ENCODE data around the gene TSEN54. TPM values are rescaled to one million over a fixed set of nuclear protein-coding genes. Genes with fewer than 3 reads are reported as not detected.

The TSEN54 gene
- total and polyA plus RNA-seq, 9 donors: 11.3 to 35.0 (median 18.8) TPM

DNA sequence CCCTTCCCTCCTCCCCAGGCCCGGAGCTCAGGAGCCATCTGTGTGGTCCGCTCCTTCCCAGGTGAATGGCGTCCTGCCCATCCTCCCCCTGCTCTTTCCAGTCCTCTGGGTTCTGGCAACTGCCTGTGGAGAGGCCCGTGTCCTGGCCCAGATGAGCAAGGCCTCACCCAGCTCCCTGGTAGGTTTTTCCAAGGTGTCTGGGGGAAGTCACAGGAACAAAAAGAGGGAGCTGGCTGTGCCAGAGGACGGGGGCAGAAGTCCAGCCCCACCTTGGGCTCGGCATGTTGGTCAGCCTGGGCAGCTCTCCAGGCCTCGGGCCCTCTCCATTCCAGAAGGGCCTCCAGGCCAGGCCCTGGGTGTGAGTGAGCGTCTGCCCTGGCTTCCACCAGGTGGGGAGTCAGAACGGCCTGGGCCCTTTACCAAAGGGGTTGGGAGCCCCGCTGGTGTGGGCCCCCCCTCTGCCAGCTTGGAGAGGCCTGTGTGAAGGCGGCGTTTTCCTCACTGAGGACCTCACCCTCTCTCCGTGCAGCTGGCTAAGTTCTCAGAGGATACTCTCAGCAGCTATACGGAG, 26.1 kb upstream of the TSEN54 start:
- intact Hi-C loops (cut with DNase I): loop anchor here in 1 of 4 donors (10.0 kb wide), 1 partner anchor 65 kb away; no protein-coding TSS in a partner anchor
- TF ChIP-seq POLR2A (IDR thresholded peaks at IDR 0.05) (no peak), EP300 (IDR thresholded peaks at IDR 0.05) (no peak)
- TF ChIP-seq, protein P1, sequence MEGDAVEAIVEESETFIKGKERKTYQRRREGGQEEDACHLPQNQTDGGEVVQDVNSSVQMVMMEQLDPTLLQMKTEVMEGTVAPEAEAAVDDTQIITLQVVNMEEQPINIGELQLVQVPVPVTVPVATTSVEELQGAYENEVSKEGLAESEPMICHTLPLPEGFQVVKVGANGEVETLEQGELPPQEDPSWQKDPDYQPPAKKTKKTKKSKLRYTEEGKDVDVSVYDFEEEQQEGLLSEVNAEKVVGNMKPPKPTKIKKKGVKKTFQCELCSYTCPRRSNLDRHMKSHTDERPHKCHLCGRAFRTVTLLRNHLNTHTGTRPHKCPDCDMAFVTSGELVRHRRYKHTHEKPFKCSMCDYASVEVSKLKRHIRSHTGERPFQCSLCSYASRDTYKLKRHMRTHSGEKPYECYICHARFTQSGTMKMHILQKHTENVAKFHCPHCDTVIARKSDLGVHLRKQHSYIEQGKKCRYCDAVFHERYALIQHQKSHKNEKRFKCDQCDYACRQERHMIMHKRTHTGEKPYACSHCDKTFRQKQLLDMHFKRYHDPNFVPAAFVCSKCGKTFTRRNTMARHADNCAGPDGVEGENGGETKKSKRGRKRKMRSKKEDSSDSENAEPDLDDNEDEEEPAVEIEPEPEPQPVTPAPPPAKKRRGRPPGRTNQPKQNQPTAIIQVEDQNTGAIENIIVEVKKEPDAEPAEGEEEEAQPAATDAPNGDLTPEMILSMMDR (IDR thresholded peaks at IDR 0.05): no peak
- Histone ChIP-seq H3K36me3 (no peaks in the 10 kb centered on the region), H3K4me3 (no peak overlapping the region), H3K9me3 (no peaks in the 10 kb centered on the region), H3K27ac (no peak overlapping the region), H3K4me1 (ENCODE audit: insufficient read depth) (no peaks in the 10 kb centered on the region), H3K27me3 (no peaks in the 10 kb centered on the region)
- DNase-seq: no peak
- 69 to 77% (median 70%) methylated on average over 14 of the region's 14 CpGs for WGBS, 3 donors

GRCh38 chr17:75490953-75491649, 25.2 kb upstream of the TSEN54 start:
- Histone ChIP-seq H3K4me3 (no peak overlapping the region), H3K9me3 (no peaks in the 10 kb centered on the region), H3K4me1 (ENCODE audit: insufficient read depth) (no peaks in the 10 kb centered on the region), H3K27me3 (no peaks in the 10 kb centered on the region), H3K27ac (no peak overlapping the region), H3K36me3 (no peaks in the 10 kb centered on the region)
- DNase-seq: no peak
- TF ChIP-seq EP300 (IDR thresholded peaks at IDR 0.05): no peak
- TF ChIP-seq, protein P1 (IDR thresholded peaks at IDR 0.05): no peak
- WGBS, 3 donors: 87 to 93% (median 92%) methylated on average over 17 to 19 of the region's 19 CpGs
- intact Hi-C loops (cut with DNase I): loop anchor here in 1 of 4 donors (10.0 kb wide), 1 partner anchor 66 kb away; no protein-coding TSS in a partner anchor

DNA sequence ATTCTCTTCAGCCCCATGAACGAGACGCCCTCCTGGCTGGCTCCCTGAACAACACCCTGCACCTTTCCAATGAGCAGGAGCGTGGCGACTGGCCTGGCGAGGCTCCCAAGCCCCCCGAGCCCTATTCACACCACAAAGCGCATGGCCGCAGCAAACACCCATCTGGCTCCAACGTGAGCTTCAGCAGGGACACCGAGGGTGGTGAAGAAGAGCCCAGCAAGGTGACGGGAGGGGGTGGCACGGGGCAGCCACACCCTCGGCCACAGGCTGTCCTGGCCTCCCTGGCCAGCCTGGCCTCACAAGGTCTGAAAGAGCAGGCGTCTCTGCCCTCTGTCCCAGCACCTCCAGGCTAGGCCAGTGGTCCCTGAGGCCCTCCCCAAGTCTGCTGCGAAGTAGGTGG, 24.6 kb upstream of the TSEN54 start:
- Histone ChIP-seq H3K27ac (no peak overlapping the region), H3K27me3 (no peaks in the 10 kb centered on the region), H3K9me3 (no peaks in the 10 kb centered on the region), H3K4me1 (ENCODE audit: insufficient read depth) (no peaks in the 10 kb centered on the region), H3K36me3 (no peaks in the 10 kb centered on the region), H3K4me3 (no peak overlapping the region)
- TF ChIP-seq EP300 (IDR thresholded peaks at IDR 0.05): no peak
- TF ChIP-seq, protein P1 (IDR thresholded peaks at IDR 0.05): no peak
- no peak for TF ChIP-seq POLR2A (IDR thresholded peaks at IDR 0.05)
- DNase-seq: no peak
- intact Hi-C loops (cut with DNase I): loop anchor here in 1 of 4 donors (10.0 kb wide), 1 partner anchor 67 kb away; no protein-coding TSS in a partner anchor
- WGBS, 3 donors: 90 to 92% (median 90%) methylated on average over 15 of the region's 15 CpGs

GRCh38 chr17:75492555-75493168, 23.7 kb upstream of the TSEN54 start:
- WGBS, 3 donors: 92 to 93% (median 92%) methylated on average over 23 of the region's 23 CpGs
- intact Hi-C loops (cut with DNase I): loop anchor here in 1 of 4 donors (10.0 kb wide), 1 partner anchor 68 kb away; no protein-coding TSS in a partner anchor
- no peaks in the 10 kb centered on the region for H3K9me3 ChIP-seq
- H3K4me3 ChIP-seq: no peak overlapping the region
- H3K36me3 ChIP-seq: no peaks in the 10 kb centered on the region
- no peaks in the 10 kb centered on the region for H3K27me3 ChIP-seq
- DNase-seq: no peak
- TF ChIP-seq, protein P1 (IDR thresholded peaks at IDR 0.05): no peak
- TF ChIP-seq EP300 (IDR thresholded peaks at IDR 0.05) (no peak), POLR2A (IDR thresholded peaks at IDR 0.05) (no peak)
- H3K4me1 ChIP-seq (ENCODE audit: insufficient read depth): no peaks in the 10 kb centered on the region
- H3K27ac ChIP-seq: no peak overlapping the region
